Right lobe of liver (tissue), 6 donors: ENCODE data around the gene COMMD1. TPM values are rescaled to one million over a fixed set of nuclear protein-coding genes. Genes with fewer than 3 reads are reported as not detected.

ENCODE experiments used
- ATAC-seq, 4 donors: fragments of 200-7000 bp; cut with Tn5 transposase; one replicate each; pipeline ENCODE4 v1.9.1; 2020; ENCODE audit warnings: mild to moderate bottlenecking in 4 of 4, moderate library complexity in 4 of 4
- DNase-seq, 3 donors: peaks; one replicate each; pipeline ENCODE4 v3.0.0-alpha.2; 2020
- H3K27ac ChIP-seq, 3 donors: fragments of 200-600 bp; one replicate each; pipeline ENCODE4 v1.8.0; 2022
- H3K27me3 ChIP-seq, 2 donors: fragments of 200-600 bp; one replicate each; pipeline ENCODE4 v1.8.0; 2022
- H3K36me3 ChIP-seq, 4 donors: fragments of 200-600 bp; sonication (generic) in 1 of 4; one replicate each; pipeline versions ENCODE4 v1.5.1 to v1.8.0; 2017 to 2022; ENCODE audit warnings: control low read depth in 1 of 4
- H3K4me1 ChIP-seq, 4 donors: fragments of 200-600 bp; sonication (generic) in 1 of 4; one replicate each; pipeline versions ENCODE4 v1.5.1 to v1.8.0; 2017 to 2022; ENCODE audit warnings: control low read depth in 1 of 4
- H3K4me3 ChIP-seq, 3 donors: fragments of 200-600 bp; one replicate each; pipeline ENCODE4 v1.8.0; 2022
- H3K9me3 ChIP-seq, 4 donors: fragments of 200-600 bp; sonication (generic) in 1 of 4; one replicate each; pipeline versions ENCODE4 v1.5.1 to v1.8.0; 2017 to 2022; ENCODE audit warnings: control low read depth in 1 of 4
- CTCF ChIP-seq, 4 donors: fragments of 200-600 bp in 3 of 4; fragments of 450-650 bp in 1 of 4; IDR thresholded peaks; one replicate each; pipeline versions ENCODE4 v1.5.1 to v1.8.0; 2016 to 2022; ENCODE audit warnings: antibody characterized with exemption in 4 of 4, mild to moderate bottlenecking in 2 of 4
- POLR2A ChIP-seq: fragments of 450-650 bp; IDR thresholded peaks from one replicate; pipeline ENCODE4 v1.6.1; 2017; ENCODE audit warnings: antibody characterized with exemption, mild to moderate bottlenecking
- WGBS: methylation state at CpG from one replicate; pipeline ENCODE4 v1.1.6; 2018; ENCODE audit warnings: low coverage, low lambda C conversion rate; ENCODE audit not compliant: insufficient coverage; ENCODE audit errors: missing lambda C conversion rate; 5-methylcytosine and 5-hydroxymethylcytosine counted together
- intact Hi-C, 2 donors: fragments of 100-400 bp; cut with DNase I; formaldehyde crosslinking; loops; one replicate each; pipeline versions ENCODE4 v1.11.2 to v1.14.1; 2022
- total RNA-seq, 6 experiments: library from RNA; depleted of rRNA in 2 of 6; stranded (reverse); fragments of >200 nt in 2 of 6; fragmentation: NEBNext Ultra II Directional in 3 of 6; extraction: Animal tissue kit (Norgen Biotek cat#: 25700) in 3 of 6; gene quantifications; one replicate each; pipeline versions ENCODE4 v1.1.0 to v1.2.4, GENCODE V29; 2016 to 2023
- donor health status: DM: no; HTN: yes; CAD: no.
- donor health status: DM: no; HTN: no; CAD: no.
- donor health status: DM: no; HTN: no; CAD: no.
- donor health status: DM: no; HTN: yes; CAD: no.
- donor health status: DM: no; HTN: yes; CAD: no.

The COMMD1 gene
- total RNA-seq, 6 experiments from 2014 or later = 17.2 to 21.6 (median 18.7) TPM

GRCh38 chr2:62074233-62074632 is 168.8 kb downstream of the COMMD1 start:
- WGBS = 86% methylated on average over 2 of the region's 2 CpGs
- no peak for DNase-seq
- Histone ChIP-seq H3K36me3 (no peaks in the 10 kb centered on the region), H3K27ac (no peak overlapping the region), H3K27me3 (no peaks in the 10 kb centered on the region), H3K4me1 (no peaks in the 10 kb centered on the region), H3K4me3 (no peak overlapping the region), H3K9me3 (peaks cover 0 to 6% (median 0%) of the 10 kb centered on the region in 4 donors)
- TF ChIP-seq POLR2A (no peak), CTCF (IDR thresholded peaks at IDR 0.05) (no peak)
- no peak for ATAC-seq
- intact Hi-C loops = no loop called here

- WGBS = 84% methylated on average over 6 of the region's 6 CpGs
- H3K4me3 ChIP-seq = no peak overlapping the region
- intact Hi-C loops = no loop called here
- H3K27ac ChIP-seq = no peak overlapping the region
- DNase-seq (no peak), ATAC-seq (no peak)
- no peaks in the 10 kb centered on the region for H3K36me3 ChIP-seq
- no peaks in the 10 kb centered on the region for H3K27me3 ChIP-seq
- H3K4me1 ChIP-seq = no peaks in the 10 kb centered on the region
- TF ChIP-seq CTCF (IDR thresholded peaks at IDR 0.05) (no peak), POLR2A (no peak)
- H3K9me3 ChIP-seq = peaks cover 0 to 6% (median 0%) of the 10 kb centered on the region in 4 donors
Observed at GRCh38 chr2:62076980-62077638, 171.6 kb downstream of the COMMD1 start.

- no peak overlapping the region for H3K4me3 ChIP-seq
- TF ChIP-seq CTCF (IDR thresholded peaks at IDR 0.05) (no peak), POLR2A (no peak)
- intact Hi-C loops = no loop called here
- 60% methylated on average over 1 of the region's 1 CpG for WGBS
- H3K36me3 ChIP-seq = no peaks in the 10 kb centered on the region
- no peaks in the 10 kb centered on the region for H3K27me3 ChIP-seq
- DNase-seq = no peak
- H3K27ac ChIP-seq = no peak overlapping the region
- H3K4me1 ChIP-seq = no peaks in the 10 kb centered on the region
- no peak for ATAC-seq
- H3K9me3 ChIP-seq = no peaks in the 10 kb centered on the region
Observed at GRCh38 chr2:62084801-62085200, 179.3 kb downstream of the COMMD1 start.

GRCh38 chr2:62089658-62090057 is 184.2 kb downstream of the COMMD1 start:
- H3K4me3 ChIP-seq = no peak overlapping the region
- DNase-seq (no peak), ATAC-seq (no peak)
- H3K27me3 ChIP-seq = no peaks in the 10 kb centered on the region
- H3K27ac ChIP-seq = no peak overlapping the region
- H3K4me1 ChIP-seq = no peaks in the 10 kb centered on the region
- TF ChIP-seq POLR2A (no peak), CTCF (IDR thresholded peaks at IDR 0.05) (no peak)
- intact Hi-C loops = no loop called here
- H3K36me3 ChIP-seq = no peaks in the 10 kb centered on the region
- WGBS = 85% methylated on average over 2 of the region's 3 CpGs
- H3K9me3 ChIP-seq = no peaks in the 10 kb centered on the region
